OCI-M1 (cell line): ENCODE data around the gene SELENOK.

Experiments
- DNase-seq: peaks from one replicate; lab custom pipeline; 2025; lab: John Stamatoyannopoulos, UW

Gene SELENOK

GRCh38 chr3:53883008-53883407 is 8.7 kb downstream of the SELENOK start:
- no peak for DNase-seq

GRCh38 chr3:53881691-53882593 is 9.7 kb downstream of the SELENOK start, which contains the start of gene ACTR8:
TSS of gene ACTR8 (minus strand) at chr3:53882152. CDS start at chr3:53882101, 51 bp downstream.
- peak; percentile 84 for DNase-seq

GRCh38 chr3:53880396-53881345 is 11.0 kb downstream of the SELENOK start:
- peak; percentile 35 for DNase-seq

- DNase-seq, result no peak
Observed at GRCh38 chr3:53865732-53866499, 25.7 kb downstream of the SELENOK start.

GRCh38 chr3:53863145-53863544 is 28.5 kb downstream of the SELENOK start:
- no peak for DNase-seq

- DNase-seq, result no peak
Observed at GRCh38 chr3:53862241-53862640, 29.4 kb downstream of the SELENOK start.

- DNase-seq, result no peak
Observed at GRCh38 chr3:53860196-53860595, 31.5 kb downstream of the SELENOK start.

- DNase-seq, result no peak
Observed at GRCh38 chr3:53859178-53859577, 32.5 kb downstream of the SELENOK start.

GRCh38 chr3:53858096-53858741 is 33.4 kb downstream of the SELENOK start:
- no peak for DNase-seq

GRCh38 chr3:53856964-53857363 is 34.7 kb downstream of the SELENOK start:
- DNase-seq, result no peak

- DNase-seq, result no peak
Observed at GRCh38 chr3:53850895-53851294, 40.8 kb downstream of the SELENOK start.

GRCh38 chr3:53849916-53850315 is 41.7 kb downstream of the SELENOK start:
- no peak for DNase-seq

- DNase-seq, result no peak
Observed at GRCh38 chr3:53846851-53847155, 44.9 kb downstream of the SELENOK start.

- DNase-seq, result no peak
Observed at GRCh38 chr3:53846134-53846850, 45.4 kb downstream of the SELENOK start, which contains the start of the genes CHDH and IL17RB. TSS of gene CHDH (minus strand) at chr3:53846419. CDS start at chr3:53824008, 22,411 bp downstream. TSS of gene IL17RB (plus strand) at chr3:53846568. CDS start at chr3:53846589, 21 bp downstream.

GRCh38 chr3:53845881-53846133 is 45.9 kb downstream of the SELENOK start:
- DNase-seq, result no peak

- DNase-seq, result no peak
Observed at GRCh38 chr3:53845103-53845880, 46.4 kb downstream of the SELENOK start.

GRCh38 chr3:53844262-53845102 is 47.2 kb downstream of the SELENOK start:
- DNase-seq, result no peak

GRCh38 chr3:53843195-53844177 is 48.2 kb downstream of the SELENOK start:
- DNase-seq, result no peak
